ENCODE measurements around the gene GJA9. TPM values are rescaled to one million over a fixed set of nuclear protein-coding genes. Genes with fewer than 3 reads are reported as not detected.

GJA9 gene
- total RNA-seq, 1 experiment from 2014 or later, result not detected

- DNase-seq (ENCODE audit: low spot score), result no peak
Measured at GRCh38 chr1:38831731-38832369, 49.5 kb downstream of the GJA9 start.

GRCh38 chr1:38829368-38829767 lies 52.0 kb downstream of the GJA9 start:
- DNase-seq (ENCODE audit: low spot score), result no peak

DNA sequence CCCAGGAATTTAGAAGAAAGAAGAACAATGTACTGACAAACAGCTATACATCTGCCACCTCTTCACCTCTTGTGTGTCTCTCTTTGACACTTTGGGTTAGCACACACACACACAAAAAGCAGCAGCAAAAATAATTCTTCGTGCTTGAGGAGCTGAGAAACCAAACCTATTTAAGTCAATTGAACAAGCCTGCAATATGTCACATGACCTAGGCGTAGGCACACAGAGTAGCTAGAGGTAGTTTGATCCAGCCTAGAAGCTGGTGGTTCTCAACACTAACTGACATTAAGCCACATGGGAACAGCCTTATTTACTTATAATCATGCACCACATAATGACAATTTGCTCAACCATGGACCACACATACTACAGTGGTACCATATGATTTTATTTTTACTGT lies 54.1 kb downstream of the GJA9 start:
- DNase-seq (ENCODE audit: low spot score), result no peak

GRCh38 chr1:38826886-38827285 lies 54.5 kb downstream of the GJA9 start:
- DNase-seq (ENCODE audit: low spot score), result no peak

DNA sequence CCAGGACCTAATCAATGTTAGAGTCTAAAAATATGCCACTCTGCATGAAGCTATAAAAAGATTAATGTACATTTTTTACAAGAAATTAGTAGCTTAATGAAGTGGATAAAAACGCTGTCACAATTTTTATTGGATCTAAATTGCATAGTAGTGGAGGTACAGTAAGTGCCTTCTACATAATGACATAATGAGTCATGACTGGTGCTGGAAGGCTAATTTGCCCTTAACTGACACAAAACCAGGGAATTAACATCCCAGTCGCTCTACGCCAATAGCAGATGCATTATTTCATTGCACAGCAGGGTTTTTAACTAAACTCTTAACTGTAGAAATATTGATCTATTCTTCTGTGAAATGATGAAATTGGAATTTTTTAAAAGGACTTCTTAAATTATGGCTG lies 55.1 kb downstream of the GJA9 start:
- no peak for DNase-seq (ENCODE audit: low spot score)

Other genes with a start within 250 kb of the GJA9 start
- gene RRAGC, start 21.8 kb downstream of the GJA9 start, total RNA-seq (2014; rRNA removed; shearing (Covaris generic)), result 13.0 and 17.3 TPM in 2 replicates
- gene MYCBP, start 8.2 kb downstream of the GJA9 start, total RNA-seq (2014; rRNA removed; shearing (Covaris generic)), result 40.4 and 53.0 TPM in 2 replicates
- gene RHBDL2, start 60.2 kb upstream of the GJA9 start, total RNA-seq (2014; rRNA removed; shearing (Covaris generic)), result not detected in 2 replicates
- gene AKIRIN1, start 109.7 kb upstream of the GJA9 start, total RNA-seq (2014; rRNA removed; shearing (Covaris generic)), result 35.3 and 36.3 TPM in 2 replicates
- gene NDUFS5, start 144.8 kb upstream of the GJA9 start, total RNA-seq (2014; rRNA removed; shearing (Covaris generic)), result 850 and 1,035 TPM in 2 replicates